Spleen (tissue), 11 donors: ENCODE data around the gene TAGLN2. TPM values are rescaled to one million over a fixed set of nuclear protein-coding genes. Genes with fewer than 3 reads are reported as not detected.

ENCODE experiments used
- DNase-seq: peaks from one replicate; pipeline ENCODE4 v3.0.0-alpha.2; 2020
- H3K27ac ChIP-seq, 8 donors: fragments of 200-600 bp; sonication (generic) in 7 of 8; 1 replicate in 4 of 8; 2 replicates in 4 of 8; pipeline versions ENCODE4 v1.5.0 to v1.8.0; 2016 to 2021; ENCODE audit warnings: inconsistent platforms in 4 of 8, mild to moderate bottlenecking in 4 of 8, moderate library complexity in 1 of 8
- H3K27me3 ChIP-seq, 7 donors: fragments of 200-600 bp; sonication (generic) in 6 of 7; replicated peaks in 1 of 7; 1 replicate in 4 of 7; 2 replicates in 3 of 7; pipeline versions ENCODE4 v1.5.0 to v1.8.0; 2016 to 2021; ENCODE audit warnings: inconsistent platforms in 3 of 7, mild to moderate bottlenecking in 1 of 7
- H3K36me3 ChIP-seq, 6 donors: fragments of 200-600 bp; sonication (generic) in 5 of 6; 1 replicate in 4 of 6; 2 replicates in 2 of 6; pipeline versions ENCODE4 v1.5.0 to v1.8.0; 2016 to 2021; ENCODE audit warnings: inconsistent platforms in 2 of 6
- H3K4me1 ChIP-seq, 6 donors: fragments of 200-600 bp; sonication (generic) in 5 of 6; 1 replicate in 3 of 6; 2 replicates in 3 of 6; pipeline versions ENCODE4 v1.5.0 to v1.8.0; 2016 to 2021; ENCODE audit warnings: inconsistent platforms in 3 of 6
- H3K4me3 ChIP-seq, 8 donors: fragments of 200-600 bp; sonication (generic) in 7 of 8; 1 replicate in 4 of 8; 2 replicates in 4 of 8; pipeline versions ENCODE4 v1.5.0 to v1.8.0; 2016 to 2021; ENCODE audit warnings: inconsistent platforms in 4 of 8, mild to moderate bottlenecking in 4 of 8, moderate library complexity in 2 of 8
- H3K9me3 ChIP-seq, 8 donors: fragments of 200-600 bp; sonication (generic) in 7 of 8; 1 replicate in 4 of 8; 2 replicates in 4 of 8; pipeline versions ENCODE4 v1.5.0 to v1.8.0; 2016 to 2021; ENCODE audit warnings: inconsistent platforms in 4 of 8
- CTCF ChIP-seq, 11 experiments: fragments of 200-600 bp in 7 of 11; fragments of 450-650 bp in 4 of 11; sonication (generic) in 4 of 11; IDR thresholded peaks in 8 of 11; conservative IDR thresholded peaks in 3 of 11; 1 replicate in 7 of 11; 2 replicates in 4 of 11; pipeline versions ENCODE4 v1.4.0 to v1.8.0; 2016 to 2021; ENCODE audit warnings: antibody characterized with exemption in 11 of 11, inconsistent platforms in 4 of 11, mild to moderate bottlenecking in 1 of 11
- POLR2A ChIP-seq, 3 donors: fragments of 450-650 bp; IDR thresholded peaks; one replicate each; pipeline ENCODE4 v1.5.1; 2017; ENCODE audit warnings: antibody characterized with exemption in 3 of 3, mild to moderate bottlenecking in 1 of 3
- WGBS, 5 donors: extraction: QIAGEN DNeasy Blood & Tissue Kit in 3 of 5; methylation state at CpG; one replicate each; pipeline versions ENCODE4 v1.1.5 to v1.1.7; 2013 to 2018; 5-methylcytosine and 5-hydroxymethylcytosine counted together
- intact Hi-C: fragments of 100-400 bp; cut with DNase I; formaldehyde crosslinking; loops from one replicate; pipeline ENCODE4 v1.15.0; 2023; ENCODE audit warnings: low total_unique reads
- microRNA-seq, 3 donors: library from miRNA; unstranded; fragments of <30 nt; microRNA quantifications; one replicate each; pipeline versions ENCODE4 to v1.1.0, GENCODE V29; 2019 to 2020
- polyA plus RNA-seq, 3 donors: library from polyadenylated mRNA; stranded (reverse); fragments of 200-250 nt; gene quantifications; one replicate each; pipeline ENCODE4 v1.2.1, GENCODE V29; 2013
- small RNA-seq, 4 donors: library from RNA; depleted of rRNA; stranded (forward); fragments of <200 nt; gene quantifications; one replicate each; pipeline ENCODE3, GENCODE V24; 2016
- total RNA-seq, 7 donors: library from RNA; depleted of rRNA in 3 of 7; stranded (reverse); fragments of >200 nt in 3 of 7; fragmentation: NEBNext Ultra II Directional in 4 of 7; extraction: Animal tissue kit (Norgen Biotek cat#: 25700) in 4 of 7; gene quantifications; one replicate each; pipeline versions ENCODE4 v1.1.0 to v1.2.1, GENCODE V29; 2016 to 2021
- donor health status: healthy with polysubstance abuse.
- donor health status: DM: no; HTN: no; CAD: no; lungs with moderate emphysema.
- donor health status: DM: no; HTN: no; CAD: no.
- donor health status: Bipolar disorder and iron deficiency.
- donor health status: healthy.
- donor health status: DM: no; HTN: no; CAD: no.
- donor health status: DM: yes; HTN: yes; CAD: no.

The TAGLN2 gene
- total and polyA plus RNA-seq, 10 donors, result 341 to 525 (median 411) TPM

DNA sequence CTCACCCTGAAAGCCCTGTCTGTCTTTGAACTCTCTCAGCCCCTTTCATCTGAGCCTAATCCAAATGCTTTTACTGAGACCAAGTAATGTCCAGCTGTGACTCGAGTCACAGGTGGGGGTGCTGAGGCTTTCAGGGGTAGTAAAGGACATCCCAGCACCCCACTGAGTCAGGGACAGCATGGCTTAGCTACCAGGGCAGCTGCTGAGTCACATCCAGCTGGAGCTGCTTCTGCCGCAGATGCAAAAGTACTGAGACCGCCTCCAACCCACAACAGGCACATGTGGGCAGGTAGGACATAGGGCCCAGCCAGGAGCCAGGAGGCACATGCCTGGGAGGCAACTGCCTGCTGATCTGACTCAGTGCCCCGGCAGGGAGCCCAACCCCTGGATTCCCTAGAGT is 56.1 kb downstream of the TAGLN2 start:
- no peak for TF ChIP-seq POLR2A (IDR thresholded peaks at IDR 0.05)
- 35 to 46% (median 37%) methylated on average over 4 of the region's 4 CpGs for WGBS, 5 donors
- no peak overlapping the region for H3K4me3 ChIP-seq
- H3K9me3 ChIP-seq, result no peaks in the 10 kb centered on the region
- no peak for DNase-seq
- intact Hi-C loops, result no loop called here
- no peaks in the 10 kb centered on the region for H3K27me3 ChIP-seq
- no peaks in the 10 kb centered on the region for H3K36me3 ChIP-seq
- H3K27ac ChIP-seq, result no peak overlapping the region
- peaks cover 0 to 11% (median 5%) of the 10 kb centered on the region in 6 donors for H3K4me1 ChIP-seq

DNA sequence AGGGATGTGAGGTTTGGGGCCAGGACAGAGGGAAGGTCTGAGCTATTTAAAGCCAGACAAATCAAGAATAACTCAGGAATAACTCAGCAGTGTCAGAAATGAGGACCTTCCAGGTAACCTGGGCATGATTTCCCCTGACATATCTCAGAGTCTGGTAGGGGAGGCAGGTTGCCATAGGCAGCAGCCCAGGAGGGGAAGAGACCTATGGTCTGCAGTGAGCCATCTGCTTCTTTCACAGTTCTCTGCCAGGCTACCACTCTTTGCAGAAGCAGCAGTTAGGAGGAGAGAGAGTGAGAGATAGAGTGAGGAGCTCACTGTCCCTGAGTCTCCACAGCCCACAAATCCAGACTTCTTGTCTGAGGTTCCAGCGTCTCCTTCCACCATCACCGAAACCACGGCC is 56.5 kb downstream of the TAGLN2 start:
- intact Hi-C loops, result no loop called here
- Histone ChIP-seq H3K27ac (no peak overlapping the region), H3K4me3 (no peak overlapping the region), H3K27me3 (no peaks in the 10 kb centered on the region), H3K36me3 (no peaks in the 10 kb centered on the region), H3K4me1 (peaks cover 0 to 11% (median 5%) of the 10 kb centered on the region in 6 donors), H3K9me3 (no peaks in the 10 kb centered on the region)
- no peak for DNase-seq
- 50 to 85% (median 68%) methylated on average over 2 to 3 of the region's 3 CpGs for WGBS, 5 donors
- no peak for TF ChIP-seq CTCF (IDR thresholded peaks at IDR 0.05 in 8 of 11, conservative IDR thresholded peaks at IDR 0.05 in 3 of 11)
- TF ChIP-seq POLR2A (IDR thresholded peaks at IDR 0.05), result no peak

Small RNAs within 50 kb of the gene (microRNA-seq; reads per million reads assigned to microRNA genes)
- 0 reads per million in 3 donors for gene MIR4259

Small RNAs within 50 kb of the gene (small RNA-seq; reads per million reads assigned to genes)
- 0 reads per million in 4 donors for gene MIR4259

Other genes starting within 250 kb of the TAGLN2 start
- gene CRP, start 210.9 kb downstream of the TAGLN2 start, total RNA-seq, result under 1 TPM in 2 of 7 donors, not detected in 5; 0.46 to 0.73 TPM
- gene CRP, start 210.9 kb downstream of the TAGLN2 start, polyA plus RNA-seq, result under 1 TPM in 1 of 3 donors, not detected in 2; 0.06 TPM
- 10 to 100 TPM; 23.1 to 76.3 (median 30.7) TPM for gene DUSP23, start 144.5 kb downstream of the TAGLN2 start, total RNA-seq
- 10 to 100 TPM; 45.0 to 69.5 (median 58.3) TPM for gene DUSP23, start 144.5 kb downstream of the TAGLN2 start, polyA plus RNA-seq
- gene FCRL6, start 123.1 kb downstream of the TAGLN2 start, total RNA-seq, result 10 to 100 TPM in 5 of 7 donors, 1 to 10 TPM in 2; 7.5 to 24.4 (median 17.8) TPM
- gene FCRL6, start 123.1 kb downstream of the TAGLN2 start, polyA plus RNA-seq, result 1 to 10 TPM in 2 of 3 donors, under 1 TPM in 1; 0.52 to 2.0 (median 1.0) TPM
- gene SLAMF8, start 98.6 kb downstream of the TAGLN2 start, total RNA-seq, result 10 to 100 TPM; 13.0 to 40.0 (median 25.2) TPM
- gene SLAMF8, start 98.6 kb downstream of the TAGLN2 start, polyA plus RNA-seq, result 10 to 100 TPM; 12.9 to 18.7 (median 16.1) TPM
- under 1 TPM in 1 of 7 donors, not detected in 6; 0.33 TPM for gene VSIG8, start 62.9 kb downstream of the TAGLN2 start, total RNA-seq
- under 1 TPM; 0.03 to 0.43 (median 0.13) TPM for gene VSIG8, start 62.9 kb downstream of the TAGLN2 start, polyA plus RNA-seq
- 1 to 10 TPM; 1.1 to 3.0 (median 2.0) TPM for gene CFAP45, start 25.3 kb downstream of the TAGLN2 start, total RNA-seq
- gene CFAP45, start 25.3 kb downstream of the TAGLN2 start, polyA plus RNA-seq, result 1 to 10 TPM in 2 of 3 donors, under 1 TPM in 1; 0.58 to 2.8 (median 1.2) TPM
- gene IGSF9, start 20.1 kb upstream of the TAGLN2 start, total RNA-seq, result 1 to 10 TPM in 4 of 7 donors, under 1 TPM in 3; 0.64 to 2.1 (median 1.1) TPM
- gene IGSF9, start 20.1 kb upstream of the TAGLN2 start, polyA plus RNA-seq, result under 1 TPM; 0.12 to 0.80 (median 0.46) TPM
- 1 to 10 TPM in 1 of 7 donors, under 1 TPM in 2, not detected in 4; 0.67 to 1.3 (median 0.89) TPM for gene SLAMF9, start 28.7 kb upstream of the TAGLN2 start, total RNA-seq
- under 1 TPM; 0.14 to 0.26 (median 0.22) TPM for gene SLAMF9, start 28.7 kb upstream of the TAGLN2 start, polyA plus RNA-seq
- 1 to 10 TPM; 4.2 to 8.5 (median 6.8) TPM for gene PIGM, start 106.5 kb upstream of the TAGLN2 start, total RNA-seq
- gene PIGM, start 106.5 kb upstream of the TAGLN2 start, polyA plus RNA-seq, result 1 to 10 TPM; 2.1 to 2.7 (median 2.4) TPM
- gene KCNJ10, start 144.7 kb upstream of the TAGLN2 start, total RNA-seq, result 10 to 100 TPM in 5 of 7 donors, 1 to 10 TPM in 2; 6.5 to 30.8 (median 23.9) TPM
- 1 to 10 TPM; 3.7 to 3.9 (median 3.8) TPM for gene KCNJ10, start 144.7 kb upstream of the TAGLN2 start, polyA plus RNA-seq
- gene KCNJ9, start 156.0 kb upstream of the TAGLN2 start, total RNA-seq, result not detected
- gene KCNJ9, start 156.0 kb upstream of the TAGLN2 start, polyA plus RNA-seq, result not detected
- 10 to 100 TPM; 16.8 to 28.9 (median 25.3) TPM for gene IGSF8, start 173.1 kb upstream of the TAGLN2 start, total RNA-seq
- gene IGSF8, start 173.1 kb upstream of the TAGLN2 start, polyA plus RNA-seq, result 10 to 100 TPM; 15.6 to 23.1 (median 16.1) TPM
- gene ATP1A2, start 190.3 kb upstream of the TAGLN2 start, total RNA-seq, result 10 to 100 TPM in 1 of 7 donors, 1 to 10 TPM in 3, under 1 TPM in 3; 0.20 to 19.1 (median 1.1) TPM
- gene ATP1A2, start 190.3 kb upstream of the TAGLN2 start, polyA plus RNA-seq, result 1 to 10 TPM in 1 of 3 donors, under 1 TPM in 2; 0.13 to 1.7 (median 0.27) TPM
- gene ATP1A4, start 226.1 kb upstream of the TAGLN2 start, total RNA-seq, result 1 to 10 TPM in 2 of 7 donors, under 1 TPM in 3, not detected in 2; 0.70 to 2.9 (median 0.97) TPM
- gene ATP1A4, start 226.1 kb upstream of the TAGLN2 start, polyA plus RNA-seq, result 1 to 10 TPM in 1 of 3 donors, under 1 TPM in 2; 0.85 to 2.3 (median 0.93) TPM